Head of caudate nucleus (tissue), 42 donors: ENCODE results near the gene TUSC7.
A peak's percentile ranks its signal among the peaks of the same experiment; 100 is the strongest.

Experiments used
- DNase-seq, 42 donors: peaks; one replicate each; pipeline versions ENCODE4 v3.0.0 to v3.0.0-alpha.2; 2020 to 2021; ENCODE audit warnings: mixed read lengths in 7 of 42
- intact Hi-C: fragments of 100-400 bp; cut with DNase I; formaldehyde crosslinking; loops from one replicate; pipeline ENCODE4 v1.15.0; 2022

The TUSC7 gene

GRCh38 chr3:116709479-116709878, at the start of gene TUSC7:
Gene TUSC7 (plus strand): TSS chr3:116709779.
- intact Hi-C loops = no loop called here
- no peak for DNase-seq

DNA sequence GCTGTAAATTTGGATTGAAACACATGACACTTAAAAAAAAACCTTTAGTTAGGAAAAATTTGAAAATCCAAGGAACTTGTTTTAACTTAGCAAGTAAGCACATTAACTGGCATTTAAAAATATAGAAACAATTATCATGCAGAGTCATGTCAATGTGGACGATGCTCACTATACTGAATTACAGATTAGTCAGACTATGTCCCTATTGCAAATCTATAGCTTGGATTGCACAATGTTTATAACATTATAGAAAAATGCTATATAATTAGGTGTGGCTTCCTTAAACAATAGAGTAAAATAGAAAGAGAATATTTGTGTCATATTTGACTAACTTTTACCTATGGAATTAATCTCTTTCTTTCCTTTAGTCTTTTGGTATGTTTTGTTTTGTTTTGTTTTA, 48.4 kb upstream of the TUSC7 start:
- DNase-seq = no peak
- intact Hi-C loops = no loop called here

DNA sequence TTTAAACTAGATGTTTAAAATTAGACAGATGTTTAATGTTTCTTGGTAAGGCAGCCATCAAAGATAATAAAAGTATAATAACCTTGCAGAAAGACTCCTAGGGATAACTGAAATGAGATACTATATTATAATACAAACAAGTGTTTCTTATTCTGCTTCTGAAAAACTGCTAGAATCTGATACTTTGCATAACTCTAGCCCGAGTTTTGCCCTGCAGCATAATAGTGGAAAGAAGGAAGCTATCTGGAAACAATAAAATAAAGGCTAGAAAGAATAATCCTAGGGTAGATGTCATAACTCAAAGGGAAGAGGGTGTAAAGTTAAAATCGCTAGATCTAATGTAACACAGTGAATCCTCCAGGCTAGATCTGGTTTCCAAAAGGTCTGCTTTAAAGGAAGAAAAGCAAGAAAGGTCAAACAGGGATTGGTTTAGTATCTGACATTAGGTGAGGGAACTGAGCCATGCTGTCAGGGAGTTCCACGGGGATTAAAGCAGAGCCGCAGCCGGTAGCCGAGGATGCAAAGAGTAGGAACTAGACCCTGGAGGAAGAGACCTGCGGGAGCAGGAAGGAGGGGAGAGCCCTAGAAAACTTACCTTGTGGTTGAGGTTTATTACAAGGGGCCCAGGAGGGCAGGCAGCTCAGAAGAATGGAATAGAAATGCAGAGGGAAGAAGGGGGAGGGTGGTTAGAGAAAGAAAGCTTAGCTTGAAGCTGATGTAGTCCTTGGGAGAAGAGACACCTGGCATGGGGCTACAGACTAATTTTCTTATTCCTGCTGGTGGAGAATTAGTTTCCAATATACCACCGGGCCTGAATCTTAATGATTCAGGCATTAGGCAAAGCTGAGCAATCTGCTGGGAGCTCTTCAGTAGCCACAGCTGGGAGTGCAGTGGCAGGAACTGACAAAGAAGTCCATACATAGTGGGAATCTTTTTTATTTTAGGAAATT, 46.1 kb upstream of the TUSC7 start:
- intact Hi-C loops = no loop called here
- no peak for DNase-seq

DNA sequence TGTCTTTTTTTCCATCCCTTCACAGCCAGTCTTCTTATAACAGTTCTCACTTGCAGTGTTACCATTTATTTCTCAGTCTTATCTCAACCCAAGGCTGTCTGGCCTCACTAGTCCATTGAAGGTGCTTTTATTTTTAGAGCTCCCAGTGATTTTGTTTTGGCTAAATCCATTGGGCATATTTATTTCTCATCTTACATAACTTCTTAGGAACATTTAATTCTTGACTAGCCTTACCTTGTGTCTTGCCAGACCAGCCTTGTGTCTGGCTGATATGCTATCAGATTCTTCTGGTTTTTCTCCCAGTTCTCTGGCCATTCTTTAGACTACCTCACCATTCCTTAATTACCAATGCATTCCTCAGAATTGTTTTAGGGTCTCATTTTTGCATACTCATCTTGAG, 42.3 kb upstream of the TUSC7 start:
- intact Hi-C loops = no loop called here

DNA sequence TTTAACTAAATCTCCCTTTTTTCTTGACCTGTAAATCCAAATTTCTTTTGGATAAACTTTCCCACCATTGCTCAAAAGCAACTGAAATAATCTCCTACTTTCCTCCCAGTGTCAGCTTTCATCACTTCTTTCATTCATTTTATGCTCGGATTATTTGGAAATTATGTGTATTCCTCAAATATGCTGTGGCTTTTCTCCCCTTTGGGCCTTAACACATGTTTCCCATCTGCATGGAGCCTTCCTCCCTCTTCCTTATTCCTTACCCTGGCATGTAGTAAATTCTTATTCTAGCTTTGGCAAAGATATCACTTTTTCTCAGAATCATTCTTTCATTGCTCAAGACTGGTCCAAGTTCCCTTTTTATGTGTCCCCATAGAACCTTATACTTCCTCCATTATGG, 41.8 kb upstream of the TUSC7 start:
- intact Hi-C loops = no loop called here
- DNase-seq = no peak

More for the DNA sequence above, 42.3 kb upstream of the TUSC7 start:
- DNase-seq = no peak

DNA sequence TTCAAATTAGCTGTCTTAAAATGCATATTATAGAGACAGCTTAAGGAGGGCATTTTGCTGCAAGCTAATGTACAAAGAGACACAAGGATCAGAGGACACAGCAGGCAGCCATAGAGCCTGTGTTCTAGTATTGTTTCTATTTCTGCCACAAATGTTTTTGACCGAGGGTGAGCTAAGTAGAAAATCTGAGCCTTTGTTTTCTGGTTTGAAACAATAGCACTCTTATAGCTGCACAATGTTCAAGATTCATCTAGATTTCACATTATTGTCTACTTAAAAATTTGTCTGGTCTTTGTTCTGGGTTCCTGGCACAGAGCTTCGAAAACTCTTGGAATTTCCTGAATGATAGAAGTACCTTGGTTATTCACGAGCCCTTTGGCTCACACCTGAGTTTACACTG, 40.0 kb upstream of the TUSC7 start:
- intact Hi-C loops = no loop called here
- DNase-seq = peak in 1 of 42 donors; percentile 15

DNA sequence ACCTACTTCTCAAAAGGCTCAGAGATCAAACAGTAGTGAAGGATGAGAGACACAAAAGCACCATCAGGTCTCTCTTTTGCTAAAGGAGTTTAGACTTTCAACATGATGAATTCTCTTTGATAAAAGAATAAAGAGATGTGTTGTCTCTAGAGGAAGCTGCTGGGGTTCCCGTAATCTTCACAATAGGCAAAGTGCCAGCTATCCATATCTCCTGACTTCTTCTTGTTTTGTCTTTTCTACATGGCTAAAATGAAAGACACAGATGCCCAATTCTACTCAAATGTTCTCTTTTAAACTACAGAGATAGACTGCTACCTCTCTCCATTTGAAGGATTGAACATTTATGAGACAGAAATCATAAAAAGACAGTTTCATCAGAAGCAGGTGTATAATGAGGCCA, 38.4 kb upstream of the TUSC7 start:
- DNase-seq = no peak
- intact Hi-C loops = no loop called here

- intact Hi-C loops = no loop called here
- DNase-seq = no peak
Measured at GRCh38 chr3:116678853-116679252, 30.7 kb upstream of the TUSC7 start.

GRCh38 chr3:116691041-116691440, 18.5 kb upstream of the TUSC7 start:
- DNase-seq = no peak
- intact Hi-C loops = no loop called here

DNA sequence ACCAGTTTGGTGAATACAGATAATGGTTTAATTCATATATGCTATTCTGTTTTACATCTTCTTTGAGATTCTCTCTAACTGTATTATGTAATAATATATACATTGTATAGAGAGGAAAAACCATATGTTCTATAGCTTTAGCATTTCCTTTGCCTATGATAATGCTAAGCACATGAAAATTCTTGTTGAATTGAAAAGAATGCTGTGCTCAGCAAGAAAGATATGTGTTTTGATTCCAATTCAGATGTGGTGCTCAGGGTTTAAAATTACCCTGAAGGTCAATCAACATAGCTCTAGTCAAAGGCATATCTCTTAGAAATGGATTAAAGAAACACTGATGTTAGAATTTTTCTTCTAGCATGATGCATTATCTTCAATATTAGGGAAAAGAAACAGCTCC, 8.5 kb upstream of the TUSC7 start:
- DNase-seq = no peak
- intact Hi-C loops = no loop called here

- intact Hi-C loops = no loop called here
- DNase-seq = no peak
Measured at GRCh38 chr3:116702334-116702733, 7.2 kb upstream of the TUSC7 start.

- peak in 2 of 42 donors; percentile 7 to 18 for DNase-seq
- intact Hi-C loops = no loop called here
Measured at GRCh38 chr3:116707531-116707930, 2.0 kb upstream of the TUSC7 start.

DNA sequence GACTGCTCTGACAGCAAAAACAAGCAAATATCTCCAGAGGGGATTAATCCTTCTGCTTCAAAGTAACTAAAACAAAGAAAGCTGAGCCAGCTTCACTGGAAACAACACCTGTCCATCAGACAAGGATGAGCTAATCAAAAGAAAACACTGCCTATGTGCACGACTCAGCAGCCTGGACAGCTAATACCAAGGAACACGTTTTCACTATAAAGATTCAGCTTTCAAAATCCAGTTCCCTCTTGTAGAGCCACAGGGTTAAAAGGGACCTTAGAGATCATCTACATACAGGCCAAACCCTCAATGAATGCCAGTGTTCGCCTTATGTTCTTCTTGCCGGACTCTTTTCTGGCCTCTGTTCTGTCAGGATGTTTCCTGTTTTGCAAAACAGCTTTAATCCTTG, 6.9 kb downstream of the TUSC7 start:
- no peak for DNase-seq
- intact Hi-C loops = no loop called here

DNA sequence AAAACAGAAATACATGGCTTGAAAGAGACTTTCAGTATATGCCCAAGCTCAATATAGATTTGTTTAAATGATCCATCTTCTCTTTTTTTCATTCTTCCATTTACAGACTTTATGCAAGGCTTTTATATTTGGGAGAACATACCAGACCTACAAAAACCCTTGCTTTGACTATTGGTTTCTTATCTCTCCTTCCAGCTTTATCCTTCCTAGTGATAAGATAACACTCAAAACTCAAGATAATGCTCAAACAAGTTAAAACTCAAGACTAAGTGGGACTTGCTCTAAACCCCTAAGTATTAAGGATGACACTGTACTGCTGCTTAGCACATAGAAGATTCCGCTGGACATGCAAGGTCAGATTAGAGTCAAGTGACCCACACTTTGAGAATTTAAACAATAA, 8.0 kb downstream of the TUSC7 start:
- intact Hi-C loops = no loop called here

GRCh38 chr3:116728454-116728853, 18.9 kb downstream of the TUSC7 start:
- intact Hi-C loops = no loop called here
- no peak for DNase-seq

More for the DNA sequence above, 8.0 kb downstream of the TUSC7 start:
- DNase-seq = no peak

GRCh38 chr3:116734243-116734642, 24.7 kb downstream of the TUSC7 start:
- intact Hi-C loops = no loop called here
- DNase-seq = no peak

GRCh38 chr3:116739678-116740077, 30.1 kb downstream of the TUSC7 start:
- no peak for DNase-seq
- intact Hi-C loops = no loop called here

DNA sequence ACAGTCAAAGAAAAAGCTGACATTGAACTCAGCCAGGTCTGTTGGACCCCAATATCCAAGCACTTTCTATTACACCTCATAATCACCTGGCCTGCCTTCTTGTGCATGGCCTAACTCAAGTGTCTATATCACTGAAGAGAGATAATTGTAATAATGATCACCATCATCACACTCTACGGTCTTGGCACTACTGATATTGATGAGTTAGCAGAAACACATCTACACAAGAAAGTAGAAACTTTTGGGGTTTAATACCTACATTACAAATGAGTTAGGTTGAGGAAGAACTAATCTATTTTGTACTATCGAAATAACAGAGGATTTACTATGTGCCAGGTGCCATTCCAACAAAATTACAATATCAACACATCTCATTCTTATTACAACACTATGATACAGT, 30.7 kb downstream of the TUSC7 start:
- intact Hi-C loops = no loop called here
- DNase-seq = no peak

- intact Hi-C loops = no loop called here
- peak in 35 of 42 donors; percentile 9 to 63 (median 33) for DNase-seq
Measured at GRCh38 chr3:116741467-116741866, 31.9 kb downstream of the TUSC7 start.

DNA sequence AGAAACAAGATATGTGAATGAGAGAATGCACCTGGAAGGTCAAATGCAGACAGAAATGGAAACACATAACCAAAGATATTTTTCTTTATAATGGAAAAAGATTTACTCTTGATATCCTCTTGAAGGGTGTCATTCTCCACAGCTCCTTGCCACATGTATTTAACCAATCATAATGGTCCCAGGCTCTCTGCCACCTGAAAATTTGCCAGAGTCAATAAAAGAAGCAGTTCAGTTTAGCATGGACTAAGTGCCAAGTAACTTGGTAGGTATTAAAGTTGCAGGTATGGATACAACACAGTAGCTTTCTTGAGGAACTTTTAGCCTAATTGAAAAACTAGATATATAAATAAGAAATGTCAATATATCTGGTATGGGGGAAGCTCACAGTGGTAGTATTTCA, 33.5 kb downstream of the TUSC7 start:
- DNase-seq = no peak
- intact Hi-C loops = no loop called here

DNA sequence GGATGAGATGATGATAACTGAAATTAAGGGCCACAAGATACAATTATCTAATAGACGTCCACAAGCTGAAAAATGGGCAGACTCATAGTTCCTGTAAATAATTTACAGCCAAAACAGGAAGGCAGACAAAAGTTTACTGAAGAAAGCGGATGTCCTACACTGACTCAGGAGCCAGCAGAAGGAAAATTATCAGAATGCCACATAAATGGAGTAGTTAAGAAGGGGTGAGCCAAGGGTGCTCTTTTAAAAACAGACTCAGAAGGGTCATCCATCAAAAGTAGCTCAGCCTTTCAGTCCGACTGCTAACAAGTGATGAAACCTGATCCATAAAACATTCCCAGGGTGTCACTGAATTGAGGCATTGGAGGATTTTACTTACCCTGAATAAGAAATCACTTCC, 39.8 kb downstream of the TUSC7 start:
- intact Hi-C loops = no loop called here

More for the DNA sequence above, 39.8 kb downstream of the TUSC7 start:
- no peak for DNase-seq
